GM18511 (cell line): ENCODE results near the gene PTPRA.
"Not testable (repeated sequence)": the region's sequence is repeated elsewhere in the genome, so short reads cannot be mapped to it uniquely, and the experiment has no call there.

Source experiments
- ATAC-seq: cut with Tn5 transposase; IDR thresholded peaks from one replicate; pipeline ENCODE4 v1.9.1; 2021; ENCODE audit warnings: mild to moderate bottlenecking, moderate library complexity; ENCODE audit not compliant: unreplicated experiment

PTPRA gene

DNA sequence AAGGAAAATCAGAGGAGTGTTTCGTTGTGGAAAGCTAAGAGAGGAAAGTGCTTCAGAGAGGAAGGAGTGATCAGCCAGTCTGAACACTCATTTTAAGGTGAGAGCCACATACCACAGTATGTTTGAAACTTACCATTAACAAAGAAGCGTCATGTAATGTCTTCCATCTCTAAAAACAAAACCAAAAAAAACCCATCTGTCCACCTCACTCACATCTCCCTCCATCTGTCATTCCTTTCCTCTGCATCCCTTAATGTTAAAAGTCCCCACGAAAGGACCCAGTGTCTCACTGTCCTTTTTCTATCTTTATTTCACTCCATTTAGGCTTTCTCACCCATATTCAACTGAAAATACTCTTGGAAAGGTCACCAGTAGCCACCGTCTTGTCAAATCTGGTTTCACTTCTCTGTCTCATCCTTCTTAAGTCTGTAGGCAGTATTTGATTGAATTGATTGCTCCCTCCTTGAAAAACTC, 110.8 kb downstream of the PTPRA start:
- ATAC-seq = peak; percentile 75

GRCh38 chr20:2984956-2985661, 111.8 kb downstream of the PTPRA start:
- no peak for ATAC-seq

DNA sequence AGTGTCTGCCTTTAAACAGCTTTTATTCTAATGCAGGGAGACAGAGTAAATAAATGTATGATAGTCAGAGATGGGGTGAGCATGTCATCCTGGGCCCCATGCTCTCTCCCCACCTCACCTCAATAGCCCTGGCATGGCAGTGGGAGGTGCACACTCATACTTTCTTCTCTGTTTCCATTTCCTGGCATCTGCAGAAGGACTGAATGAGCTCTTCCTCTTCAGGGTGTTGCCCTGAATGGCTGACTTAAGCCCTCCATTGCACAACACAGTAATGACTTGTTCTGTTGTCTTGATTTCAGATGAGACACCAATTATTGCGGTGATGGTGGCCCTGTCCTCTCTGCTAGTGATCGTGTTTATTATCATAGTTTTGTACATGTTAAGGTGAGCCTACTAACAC, 113.2 kb downstream of the PTPRA start:
- ATAC-seq = no peak

- no peak for ATAC-seq
Measured at GRCh38 chr20:2987861-2988260, 114.6 kb downstream of the PTPRA start.

DNA sequence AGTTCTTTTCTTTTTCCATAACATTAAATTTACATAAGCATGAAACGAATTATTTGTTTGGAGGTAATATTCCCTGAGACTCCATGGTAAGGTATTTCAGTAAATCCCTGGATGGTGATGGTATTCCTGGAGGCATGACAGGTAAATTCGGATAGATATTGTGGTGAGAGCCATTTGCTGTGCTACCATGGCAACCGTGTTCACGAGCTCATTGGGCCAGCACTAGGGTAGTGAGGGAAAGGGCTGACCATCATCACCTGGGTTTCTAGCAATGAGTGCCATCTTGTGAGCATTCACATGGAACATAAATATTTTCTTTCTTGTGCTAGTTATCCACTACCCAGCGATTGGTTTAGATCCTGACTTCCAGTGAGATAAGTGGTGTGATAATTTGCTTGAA, 118.3 kb downstream of the PTPRA start:
- no peak for ATAC-seq

GRCh38 chr20:2993250-2993649, 120.0 kb downstream of the PTPRA start:
- ATAC-seq = no peak

DNA sequence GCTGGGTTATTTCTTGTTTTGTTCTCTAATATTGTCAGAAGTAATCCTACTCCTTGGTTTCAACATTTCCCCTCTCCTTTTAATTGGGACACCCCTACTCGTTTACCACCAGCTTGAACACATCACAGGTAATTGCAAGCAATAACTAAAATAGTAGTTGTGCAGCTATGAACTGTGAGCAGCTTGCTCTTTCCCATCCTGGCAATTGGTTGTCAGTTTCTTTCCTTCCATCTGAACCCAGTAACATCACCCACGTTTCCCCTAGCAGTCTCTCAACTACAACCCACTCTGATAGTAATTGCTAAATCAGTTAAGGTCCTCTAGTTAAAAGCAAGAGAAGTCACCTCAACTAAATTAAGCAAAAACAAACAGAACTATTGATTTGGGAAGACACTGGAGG, 122.5 kb downstream of the PTPRA start:
- ATAC-seq = no peak

- ATAC-seq = no peak
Measured at GRCh38 chr20:2998728-2999127, 125.4 kb downstream of the PTPRA start.

- ATAC-seq = no peak
Measured at GRCh38 chr20:3000852-3001523, 127.7 kb downstream of the PTPRA start.

DNA sequence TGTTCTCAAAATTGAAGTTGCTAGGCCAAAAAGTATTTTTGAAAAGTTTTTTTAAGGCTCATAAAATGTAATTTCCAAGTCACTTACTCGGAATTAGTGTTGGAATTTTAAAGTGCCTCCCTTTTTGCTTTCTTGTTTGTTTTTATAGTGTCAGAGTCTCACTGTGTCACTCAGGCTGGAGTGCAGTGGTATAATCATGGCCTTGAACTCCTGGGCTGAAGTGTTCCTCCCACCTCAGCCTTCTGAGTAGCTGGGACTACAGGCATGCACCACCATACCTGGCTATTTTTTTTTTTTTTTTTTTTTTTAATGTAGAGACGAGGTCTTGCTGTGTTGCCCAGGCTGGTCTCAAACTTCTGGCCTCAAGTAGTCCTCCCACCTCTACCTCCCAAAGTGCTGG, 130.1 kb downstream of the PTPRA start:
- no peak for ATAC-seq

DNA sequence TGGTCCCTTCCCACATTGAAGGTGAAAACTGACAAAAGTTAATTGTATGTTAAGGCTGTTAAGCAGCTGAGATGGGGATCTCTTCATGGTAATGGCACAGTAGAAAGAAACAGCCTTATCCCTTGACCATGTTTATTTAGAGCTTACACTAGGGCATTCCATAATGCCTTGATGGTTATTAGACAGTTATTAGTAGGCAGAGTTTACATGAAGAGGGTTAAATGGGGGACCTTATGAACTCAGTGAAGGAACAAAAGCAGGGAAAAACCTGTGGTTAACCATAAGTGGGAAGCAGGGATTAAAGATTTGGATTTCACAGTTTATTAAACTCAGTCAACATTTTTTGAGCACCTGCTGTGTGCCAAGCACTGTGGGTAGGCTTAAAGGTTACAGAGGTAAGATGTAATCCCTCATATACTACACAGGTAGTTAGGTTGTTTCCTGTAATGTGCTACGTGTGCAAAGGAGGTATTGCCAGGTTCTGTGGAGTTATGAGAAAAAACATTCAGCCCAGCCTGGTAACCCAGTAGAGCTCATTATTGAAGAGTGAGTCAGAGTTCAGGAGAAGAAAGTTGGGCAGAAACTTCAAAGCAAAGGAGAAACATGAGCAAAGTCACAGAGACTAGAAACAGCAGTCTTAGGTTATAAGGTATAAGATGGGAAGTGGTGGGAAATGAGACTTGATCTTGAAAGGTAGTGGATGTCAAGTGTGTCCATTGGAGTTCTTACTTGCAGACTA, 137.9 kb downstream of the PTPRA start:
- ATAC-seq = no peak

GRCh38 chr20:3011752-3012151, 138.5 kb downstream of the PTPRA start:
- ATAC-seq = no peak

DNA sequence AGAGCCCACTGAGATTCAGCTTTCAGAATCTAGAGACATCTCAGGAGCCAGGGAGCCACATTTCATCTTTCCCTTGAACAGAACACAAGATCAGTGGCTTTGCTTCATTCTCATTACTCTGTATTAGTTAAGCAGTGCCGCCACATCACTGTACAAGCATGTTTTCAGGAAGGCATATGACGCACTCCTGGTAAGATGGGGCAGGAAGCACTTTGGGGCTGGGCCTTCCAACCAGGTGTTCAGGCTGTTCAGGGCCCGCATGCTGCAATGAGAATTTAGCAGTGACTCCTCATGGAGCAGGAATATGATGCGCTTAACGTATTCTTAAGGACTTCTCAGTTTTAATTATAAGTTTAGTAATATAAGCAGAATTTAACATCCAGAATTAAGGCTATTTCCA, 140.5 kb downstream of the PTPRA start:
- no peak for ATAC-seq

- ATAC-seq = no peak
Measured at GRCh38 chr20:3014179-3014578, 140.9 kb downstream of the PTPRA start.

DNA sequence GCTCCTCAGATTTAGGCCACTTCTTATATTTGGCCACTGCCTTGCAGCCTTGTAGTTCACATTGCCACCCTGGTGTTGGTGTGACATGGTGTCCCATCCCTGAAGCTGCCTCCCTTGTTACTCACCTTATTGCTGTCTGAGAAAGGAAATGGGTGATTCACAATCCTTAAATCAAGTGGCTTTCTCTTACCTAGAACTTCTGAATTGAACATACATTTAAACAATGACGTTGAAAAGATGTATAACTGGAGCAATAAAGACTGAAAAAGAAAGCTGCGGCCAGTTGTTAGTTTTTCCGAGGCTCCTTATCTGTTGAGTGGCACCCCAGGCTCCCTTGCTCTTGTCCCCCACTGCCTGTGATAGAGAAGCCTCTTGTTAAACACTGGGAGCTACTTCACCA, 141.4 kb downstream of the PTPRA start:
- ATAC-seq = no peak

GRCh38 chr20:3015302-3015701, 142.0 kb downstream of the PTPRA start:
- ATAC-seq = not testable (repeated sequence)

DNA sequence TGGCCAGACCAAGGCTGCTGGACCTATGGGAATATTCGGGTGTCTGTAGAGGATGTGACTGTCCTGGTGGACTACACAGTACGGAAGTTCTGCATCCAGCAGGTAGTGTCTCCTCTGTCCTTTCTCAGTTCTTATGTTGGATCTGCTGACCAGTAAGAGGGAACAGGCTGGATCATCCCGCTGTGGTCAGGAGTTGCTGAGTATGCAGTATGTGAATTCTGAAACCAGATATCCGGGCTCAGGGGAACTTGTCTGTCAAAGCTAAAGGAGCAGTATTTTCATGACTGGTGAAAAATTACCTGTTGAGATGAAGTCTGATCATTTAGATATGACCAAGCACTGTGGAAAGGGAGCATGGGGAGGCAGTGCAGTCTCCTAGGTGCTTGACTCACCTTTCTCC, 148.0 kb downstream of the PTPRA start:
- ATAC-seq = no peak

- ATAC-seq = no peak
Measured at GRCh38 chr20:3021777-3022176, 148.5 kb downstream of the PTPRA start.

DNA sequence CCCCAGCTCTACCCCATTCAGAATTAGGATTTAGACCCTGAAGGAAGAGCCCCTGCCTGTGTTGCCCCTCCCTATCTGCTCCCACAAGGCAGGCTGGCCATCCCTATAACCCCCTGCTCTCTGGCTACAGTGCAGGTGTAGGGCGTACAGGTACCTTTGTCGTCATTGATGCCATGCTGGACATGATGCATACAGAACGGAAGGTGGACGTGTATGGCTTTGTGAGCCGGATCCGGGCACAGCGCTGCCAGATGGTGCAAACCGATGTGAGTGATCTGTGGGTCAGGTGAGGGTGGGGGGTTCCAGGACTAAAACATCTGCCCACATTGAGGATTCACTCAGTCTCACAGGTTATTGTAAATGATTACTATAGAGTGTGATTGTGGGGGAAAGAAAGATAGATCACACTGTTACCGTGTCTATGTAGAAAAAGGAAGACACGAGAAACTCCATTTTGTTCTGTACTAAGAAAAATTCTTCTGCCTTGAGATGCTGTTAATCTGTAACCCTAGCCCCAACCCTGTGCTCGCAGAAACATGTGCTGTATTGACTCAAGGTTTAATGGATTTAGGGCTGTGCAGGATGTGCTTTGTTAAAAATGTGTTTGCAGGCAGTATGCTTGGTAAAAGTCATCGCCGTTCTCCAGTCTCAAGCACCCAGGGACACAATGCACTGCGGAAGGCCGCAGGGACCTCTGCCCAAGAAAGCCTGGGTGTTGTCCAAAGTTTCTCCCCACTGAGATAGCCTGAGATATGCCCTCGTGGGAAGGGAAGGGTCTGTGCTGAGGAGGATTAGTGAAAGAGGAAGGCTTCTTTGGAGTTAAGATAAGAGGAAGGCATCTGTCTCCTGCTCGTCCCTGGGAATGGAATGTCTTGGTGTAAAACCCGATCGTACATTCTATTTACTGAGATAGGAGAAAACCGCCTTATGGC, 149.5 kb downstream of the PTPRA start:
- ATAC-seq = not testable (repeated sequence)

GRCh38 chr20:3027987-3028386, 154.7 kb downstream of the PTPRA start:
- ATAC-seq = no peak
